NT2/D1 (cell line): ENCODE measurements around the gene CARS2.

Experiments used
- SUZ12 ChIP-seq: IDR thresholded peaks from 2 replicates; pipeline ENCODE4 v1.6.1; 2011; ENCODE audit not compliant: insufficient read length, insufficient read depth; ENCODE audit errors: extremely low read depth
- YY1 ChIP-seq: IDR thresholded peaks from 2 replicates; pipeline ENCODE4 v1.6.1; 2011; ENCODE audit not compliant: insufficient read length, insufficient read depth
- ZNF274 ChIP-seq: IDR thresholded peaks from 2 replicates; pipeline ENCODE4 v1.6.1; 2011; ENCODE audit warnings: mild to moderate bottlenecking, low read depth, low read length

- TF ChIP-seq YY1 (no peak), ZNF274 (no peak), SUZ12 (no peak)
Observed at GRCh38 chr13:110600980-110601379, 104.9 kb downstream of the CARS2 start.
